NOMO-1 (cell line): ENCODE results near the gene UBP1.
"Not testable (repeated sequence)": the region's sequence is repeated elsewhere in the genome, so short reads cannot be mapped to it uniquely, and the experiment has no call there.

Experiments used
- DNase-seq, 2 experiments: peaks; one replicate each; lab custom pipeline; 2025; ENCODE audit not compliant: unreplicated experiment in 2 of 2; lab: John Stamatoyannopoulos, UW

The UBP1 gene, protein sequence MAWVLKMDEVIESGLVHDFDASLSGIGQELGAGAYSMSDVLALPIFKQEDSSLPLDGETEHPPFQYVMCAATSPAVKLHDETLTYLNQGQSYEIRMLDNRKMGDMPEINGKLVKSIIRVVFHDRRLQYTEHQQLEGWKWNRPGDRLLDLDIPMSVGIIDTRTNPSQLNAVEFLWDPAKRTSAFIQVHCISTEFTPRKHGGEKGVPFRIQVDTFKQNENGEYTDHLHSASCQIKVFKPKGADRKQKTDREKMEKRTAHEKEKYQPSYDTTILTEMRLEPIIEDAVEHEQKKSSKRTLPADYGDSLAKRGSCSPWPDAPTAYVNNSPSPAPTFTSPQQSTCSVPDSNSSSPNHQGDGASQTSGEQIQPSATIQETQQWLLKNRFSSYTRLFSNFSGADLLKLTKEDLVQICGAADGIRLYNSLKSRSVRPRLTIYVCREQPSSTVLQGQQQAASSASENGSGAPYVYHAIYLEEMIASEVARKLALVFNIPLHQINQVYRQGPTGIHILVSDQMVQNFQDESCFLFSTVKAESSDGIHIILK

DNA sequence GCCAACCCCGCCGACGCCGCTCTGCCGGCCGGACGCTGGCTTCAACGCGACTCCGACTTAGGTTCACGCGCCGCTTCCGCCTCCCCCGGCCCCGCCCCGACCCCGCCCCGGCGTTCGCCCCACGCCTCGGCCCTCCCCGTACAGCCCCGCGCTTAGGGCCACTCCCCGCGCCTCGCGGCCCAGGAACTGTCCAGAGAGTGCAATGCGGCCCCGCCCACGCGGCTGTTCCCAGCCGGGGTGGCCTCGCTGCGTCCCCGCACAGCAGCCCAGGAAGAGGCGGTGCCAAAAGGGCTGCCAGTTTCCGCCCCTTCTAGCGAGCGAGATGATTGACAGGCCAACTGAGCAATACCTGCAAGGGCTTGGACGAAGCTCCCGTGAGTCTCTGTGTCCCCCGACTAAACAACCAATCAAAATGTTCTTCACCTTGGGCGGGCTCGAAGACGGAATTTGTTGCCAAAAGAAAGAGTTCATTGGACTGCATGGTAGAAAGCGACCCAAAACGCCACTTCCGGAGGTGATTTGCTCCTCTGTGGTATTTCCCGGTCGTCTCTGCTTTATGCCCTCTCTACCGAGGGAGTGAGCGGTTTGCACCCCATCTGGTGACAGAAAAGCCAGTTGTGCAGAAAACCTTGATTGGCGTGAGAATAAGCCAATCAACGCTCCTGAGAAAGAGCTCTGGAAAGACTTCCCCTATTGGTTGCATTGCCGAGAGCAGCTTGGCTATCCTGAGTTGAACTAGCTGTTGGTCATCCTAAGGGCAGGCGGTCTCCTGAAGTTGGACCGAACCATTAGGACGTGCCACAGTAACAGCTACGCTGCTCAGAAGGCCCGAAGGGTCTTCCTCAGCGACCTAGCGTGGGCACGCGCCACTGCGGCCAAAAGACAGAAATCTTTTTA, at the start of gene UBP1:
Gene UBP1 (minus strand): TSS at position 78 of the 897 bp plus-strand sequence. CDS start 557 bp downstream, outside the sequence.
- peak; percentile 100 for DNase-seq

DNA sequence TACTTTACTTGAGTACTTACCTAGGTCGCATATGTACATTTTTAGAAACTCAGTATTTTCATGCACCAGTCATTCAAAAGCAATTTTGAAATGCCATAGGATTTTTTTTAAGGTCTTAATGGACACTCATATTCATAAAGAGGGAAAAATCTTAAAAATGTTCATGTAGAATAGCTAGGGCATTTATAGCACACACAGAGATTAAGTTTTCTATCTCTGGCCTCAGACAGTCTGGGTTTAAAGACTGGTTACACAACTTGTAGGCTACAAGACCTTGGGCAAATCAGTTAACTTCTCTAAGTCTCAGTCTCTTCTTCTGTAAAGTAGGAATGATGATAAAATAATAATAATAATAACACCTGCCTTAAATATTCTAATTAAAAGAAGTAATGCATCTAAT, 48.5 kb upstream of the UBP1 start:
- no peak for DNase-seq

DNA sequence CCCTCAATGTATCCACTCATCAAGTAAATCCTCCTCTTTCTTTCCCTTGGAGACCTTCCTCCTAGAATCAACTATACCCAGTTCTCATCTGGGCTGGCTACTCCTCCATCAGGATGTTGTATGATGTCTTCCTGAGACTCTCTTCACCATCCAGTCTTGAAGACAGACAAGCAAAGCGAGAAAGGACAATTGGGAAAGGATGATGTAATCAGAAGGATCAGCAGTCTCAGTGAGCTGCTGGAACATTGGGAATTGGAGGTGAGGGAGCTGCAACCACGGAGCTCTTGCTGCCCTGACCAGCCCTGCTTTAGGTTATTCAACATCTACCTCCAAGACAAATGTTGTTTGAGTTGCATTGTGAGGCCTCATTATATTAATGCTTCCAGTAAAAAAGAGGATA, 48.0 kb upstream of the UBP1 start:
- DNase-seq: no peak

DNA sequence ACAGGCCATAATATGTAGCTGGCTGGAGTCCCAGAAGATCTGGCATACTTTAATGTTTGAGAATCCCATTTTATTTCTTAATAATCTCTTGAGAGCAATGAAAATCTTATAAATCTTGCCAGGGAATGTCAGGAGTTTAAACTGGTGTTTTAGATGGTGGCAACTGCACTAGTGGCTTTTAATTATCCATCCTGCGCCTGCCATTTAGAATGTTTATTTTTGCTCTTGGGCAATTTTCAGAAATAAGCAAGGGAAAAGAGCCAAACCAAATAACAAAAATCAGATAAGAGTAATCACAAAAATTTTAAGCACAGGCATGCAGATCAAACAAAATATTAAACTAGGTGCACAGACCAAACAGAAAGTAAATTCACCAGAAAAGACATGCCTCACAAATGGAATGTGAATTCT, 41.9 kb upstream of the UBP1 start:
- no peak for DNase-seq

DNA sequence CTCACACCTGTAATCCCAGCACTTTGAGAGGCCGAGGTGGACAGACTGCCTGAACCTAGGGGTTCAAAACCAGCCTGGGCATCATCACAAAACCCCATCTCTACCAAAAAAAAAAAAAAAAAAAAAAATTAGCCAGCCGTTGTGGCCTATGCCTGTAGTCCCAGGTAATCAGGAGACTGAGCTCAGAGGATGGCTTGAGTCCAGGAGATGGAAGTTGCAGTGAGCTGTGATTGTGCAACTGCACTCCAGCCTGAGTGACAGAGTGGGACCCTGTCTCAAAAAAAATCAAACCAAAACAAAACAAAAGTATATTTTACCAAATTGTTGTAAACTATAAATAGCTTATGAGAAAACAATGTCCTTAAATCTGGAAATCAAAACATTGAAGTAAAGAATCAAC, 34.7 kb upstream of the UBP1 start:
- no peak for DNase-seq

DNA sequence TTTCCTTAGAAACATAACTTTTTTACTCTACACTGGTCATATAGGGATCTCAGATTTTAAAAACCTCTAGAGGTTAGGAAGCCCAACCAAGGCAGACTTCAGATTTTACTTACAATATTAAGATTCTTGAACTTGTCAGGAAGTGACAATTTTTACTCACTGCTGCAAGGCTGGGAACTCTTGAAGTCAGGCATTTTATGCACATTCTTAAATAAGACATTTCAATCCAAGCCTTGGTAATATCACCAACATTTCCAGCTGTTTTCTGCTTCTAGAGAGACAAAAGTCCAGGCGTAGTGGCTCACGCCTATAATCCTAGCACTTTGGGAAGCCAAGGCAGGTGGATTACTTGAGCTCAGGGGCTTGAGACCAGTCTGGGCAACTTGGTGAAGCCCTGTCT, 33.6 kb upstream of the UBP1 start:
- no peak for DNase-seq

DNA sequence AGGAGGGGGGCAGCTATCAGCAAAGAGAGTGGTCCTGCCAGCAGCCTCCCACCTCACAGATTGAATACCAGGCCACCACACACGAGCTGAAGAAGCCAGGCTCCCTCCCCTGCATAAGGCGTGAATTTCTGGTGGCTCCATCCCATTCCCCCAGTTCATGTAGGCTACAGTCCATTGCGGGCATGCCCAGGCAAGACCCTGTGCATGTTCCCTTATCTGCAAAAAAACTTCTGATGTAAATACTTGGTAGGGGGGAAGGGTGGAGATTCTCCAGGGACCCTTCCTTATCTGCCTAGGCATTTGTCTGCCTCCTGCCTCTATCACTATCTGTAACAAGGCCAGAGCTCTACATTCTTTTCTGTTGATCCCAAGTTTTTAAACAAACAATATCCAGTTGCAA, 27.6 kb upstream of the UBP1 start:
- DNase-seq: no peak

DNA sequence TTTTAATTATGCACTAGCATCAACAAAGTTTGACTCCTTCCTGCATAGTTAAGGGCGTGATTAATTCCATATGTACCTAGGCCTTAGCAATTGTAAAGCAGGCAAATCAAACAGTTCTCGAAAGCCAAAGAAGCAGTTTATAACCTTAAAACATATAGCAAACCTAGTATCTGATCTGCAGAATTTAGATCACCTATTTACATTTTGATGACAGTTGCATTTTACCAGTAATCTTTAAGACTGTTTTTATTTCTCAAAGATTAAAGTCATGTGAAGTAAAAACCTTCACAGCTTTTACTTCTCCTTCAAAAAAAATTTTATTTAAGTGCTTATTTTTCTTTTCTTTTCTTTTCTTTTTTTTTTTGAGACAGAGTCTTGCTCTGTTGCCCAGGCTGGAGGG, 20.9 kb upstream of the UBP1 start:
- no peak for DNase-seq

DNA sequence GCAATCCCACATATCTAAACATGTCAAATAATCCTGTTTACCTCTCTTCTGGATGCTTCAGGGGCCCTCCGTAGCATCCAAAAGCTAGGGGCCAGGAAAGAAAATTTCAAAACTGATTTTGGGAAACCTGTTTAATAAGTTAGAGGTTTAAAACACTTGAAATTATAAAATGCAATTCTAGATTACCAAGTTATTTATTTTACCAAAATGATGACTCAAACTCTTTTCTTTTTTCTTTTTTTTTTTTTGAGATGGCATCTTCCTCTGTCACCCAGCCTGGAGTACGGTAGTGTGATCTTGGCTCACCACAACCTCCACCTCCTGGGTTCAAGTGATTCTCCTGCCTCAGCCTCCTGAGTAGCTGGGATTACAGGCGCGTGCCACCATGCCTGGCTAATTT, 19.4 kb upstream of the UBP1 start:
- DNase-seq: not testable (repeated sequence)

DNA sequence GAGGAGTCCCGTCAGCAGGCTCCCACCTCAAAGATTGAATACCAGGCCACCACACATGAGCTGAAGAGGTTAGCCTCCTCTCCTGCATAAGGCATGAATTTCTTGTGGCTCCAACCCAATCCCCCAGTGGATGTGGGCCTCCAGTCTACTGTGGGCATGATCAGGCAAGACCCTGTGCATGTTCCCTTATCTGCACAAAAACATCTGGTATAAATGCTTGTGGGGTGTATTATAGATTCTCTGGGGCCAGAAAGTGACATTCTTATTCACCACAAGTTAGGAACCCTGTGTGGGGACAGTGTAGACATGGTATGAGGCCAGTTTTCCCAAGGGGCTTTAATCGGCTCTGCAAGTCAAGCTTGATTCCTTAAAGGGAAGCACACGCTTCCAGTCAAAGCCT, 18.2 kb upstream of the UBP1 start:
- DNase-seq: no peak

DNA sequence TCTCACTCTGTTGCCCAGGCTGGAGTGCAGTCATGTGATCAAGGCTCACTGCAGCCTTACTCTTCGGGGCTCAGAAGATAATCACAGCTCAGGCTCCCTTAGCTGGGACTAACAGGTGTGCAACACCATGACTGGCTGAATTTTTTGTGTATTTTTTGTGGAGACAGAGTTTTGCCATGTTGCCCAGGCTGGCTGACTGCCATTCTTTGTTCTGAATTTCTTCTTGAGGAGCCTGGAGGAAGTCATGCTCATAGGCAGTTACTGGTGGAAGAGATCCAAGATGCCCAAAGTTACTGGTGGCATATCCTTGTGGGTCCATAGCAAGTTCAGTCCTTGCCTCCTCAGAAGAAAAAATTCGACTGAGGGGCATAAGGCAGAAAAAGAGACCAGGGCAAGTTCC, 16.6 kb upstream of the UBP1 start:
- no peak for DNase-seq

DNA sequence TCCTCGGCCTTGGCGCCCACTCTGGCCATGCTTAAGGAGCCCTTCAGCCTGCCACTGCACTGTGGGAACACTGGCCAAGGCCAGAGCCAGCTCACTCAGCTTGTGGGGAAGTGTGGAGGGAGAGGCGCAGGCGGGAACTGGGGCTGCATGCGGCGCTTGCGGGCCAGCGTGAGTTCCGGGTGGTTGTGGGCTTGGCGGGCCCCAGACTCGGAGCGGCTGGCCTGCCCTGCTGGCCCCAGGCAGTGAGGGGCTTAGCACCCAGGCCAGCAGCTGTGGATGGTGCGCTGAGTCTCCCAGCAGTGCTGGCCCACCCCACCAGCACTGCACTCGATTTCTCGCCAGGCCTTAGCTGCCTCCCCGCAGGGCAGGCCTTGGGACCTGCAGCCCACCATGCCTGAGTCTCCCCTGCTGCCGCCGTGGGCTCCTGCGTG, 13.1 kb upstream of the UBP1 start:
- no peak for DNase-seq

DNA sequence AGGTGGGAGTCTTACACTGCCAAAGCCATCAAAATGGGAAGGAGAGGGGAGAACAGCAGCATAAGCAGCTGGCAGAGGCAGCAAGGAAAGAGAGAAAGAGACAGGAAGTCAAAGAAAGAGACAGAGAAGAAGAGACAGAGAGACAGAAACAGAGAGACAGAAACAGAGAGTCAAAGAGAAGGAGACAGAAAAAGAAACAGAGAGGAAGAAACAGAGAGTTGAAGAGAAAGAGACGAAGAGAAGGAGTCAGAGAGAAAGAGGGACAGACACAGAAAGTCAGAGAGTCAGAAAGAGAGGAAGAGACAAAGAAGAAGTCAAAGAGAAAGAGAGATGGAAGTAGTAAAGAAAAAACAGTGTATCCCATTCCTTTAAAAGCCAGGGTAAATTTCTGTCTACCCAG, 11.8 kb upstream of the UBP1 start:
- DNase-seq: not testable (repeated sequence)

DNA sequence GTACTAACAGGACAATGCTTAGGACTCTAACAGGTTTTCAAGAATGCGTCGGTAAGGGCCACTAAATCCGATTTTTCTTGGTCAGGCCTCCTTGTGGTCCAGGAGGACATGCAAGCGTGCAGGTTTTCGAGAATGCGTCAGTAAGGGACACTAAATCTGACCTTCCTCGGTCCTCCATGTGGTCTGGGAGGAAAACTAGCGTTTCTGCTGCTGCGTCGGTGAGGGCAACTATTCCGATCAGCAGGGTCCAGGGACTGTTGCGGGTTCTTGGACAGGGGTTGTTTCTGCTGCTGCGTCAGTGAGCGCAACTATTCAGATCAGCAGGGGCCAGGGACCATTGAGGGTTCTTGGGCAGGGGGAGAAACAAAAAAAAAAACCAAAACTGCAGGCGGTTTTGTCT, 7.8 kb upstream of the UBP1 start:
- DNase-seq: no peak

DNA sequence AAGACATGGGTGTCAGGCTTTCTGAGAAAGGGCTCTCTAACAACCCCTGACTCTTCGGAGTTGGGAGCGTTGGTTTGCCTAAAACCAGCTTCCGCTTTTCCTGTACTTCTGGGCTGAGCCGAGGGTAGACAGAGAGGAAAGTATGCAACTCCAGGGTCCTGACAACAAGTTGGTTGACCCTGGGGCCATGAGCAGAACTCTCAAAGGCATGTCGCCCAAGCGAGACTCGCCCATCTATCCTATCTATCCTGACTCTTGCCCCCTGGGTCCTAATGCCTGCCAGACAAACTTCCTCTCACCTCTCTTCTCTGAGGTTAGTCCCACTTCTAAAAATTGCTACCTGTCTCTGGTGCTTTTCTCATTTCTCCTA, 7.0 kb upstream of the UBP1 start:
- DNase-seq: not testable (repeated sequence)

DNA sequence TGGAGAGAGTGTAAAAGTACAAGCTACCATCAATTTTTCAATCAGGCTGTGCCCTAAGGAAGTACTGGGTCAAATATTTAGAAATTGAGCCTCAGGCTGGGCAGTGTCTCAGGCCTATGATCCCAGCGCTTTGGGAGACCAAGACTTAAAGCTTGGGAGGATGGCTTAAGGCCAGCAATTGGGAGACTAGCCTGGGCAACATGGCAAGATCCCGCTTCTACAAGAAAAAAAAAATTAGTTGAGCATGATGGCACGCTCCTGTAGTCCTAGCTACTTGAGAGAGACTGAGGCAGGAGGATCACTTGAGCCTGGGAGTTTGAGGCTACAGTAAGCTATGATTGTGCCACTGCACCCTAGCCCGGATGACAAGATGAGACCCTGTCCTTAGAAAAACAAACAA, 2.0 kb upstream of the UBP1 start:
- no peak for DNase-seq

DNA sequence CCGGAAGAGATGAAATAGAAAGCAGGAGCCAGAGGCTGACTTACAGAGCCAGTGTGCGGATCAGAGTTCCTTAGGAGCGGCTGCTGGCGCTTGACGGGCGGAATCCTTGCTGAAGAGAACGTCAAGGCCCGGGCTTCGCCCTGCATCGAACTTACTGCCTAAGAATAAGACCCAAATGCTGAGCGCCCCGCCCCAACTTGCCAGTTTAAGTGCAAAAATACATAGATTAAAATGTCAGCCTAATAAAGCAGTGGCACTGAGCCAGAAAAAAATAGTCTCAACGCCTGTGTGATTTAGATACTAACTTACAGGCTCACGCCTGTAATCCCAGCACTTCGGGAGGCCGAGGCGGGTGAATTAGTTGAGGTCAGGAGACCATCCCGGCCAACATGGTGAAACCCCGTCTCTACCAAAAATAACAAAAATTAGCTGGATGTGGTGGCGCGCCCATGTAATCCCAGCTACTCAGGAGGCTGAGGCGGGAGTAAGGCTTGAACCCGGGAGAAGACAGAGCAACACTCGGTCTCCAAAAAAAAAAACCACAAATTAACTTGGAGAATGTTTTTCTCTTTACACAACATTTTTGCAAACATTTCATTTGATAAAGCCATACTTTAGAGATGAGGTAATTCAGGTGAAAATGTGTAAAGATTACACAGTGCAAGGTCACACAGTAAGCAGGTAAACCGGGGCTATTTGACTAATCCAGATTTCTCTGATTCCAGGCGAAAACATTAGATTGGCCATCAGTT, 1.2 kb upstream of the UBP1 start:
- DNase-seq: no peak

DNA sequence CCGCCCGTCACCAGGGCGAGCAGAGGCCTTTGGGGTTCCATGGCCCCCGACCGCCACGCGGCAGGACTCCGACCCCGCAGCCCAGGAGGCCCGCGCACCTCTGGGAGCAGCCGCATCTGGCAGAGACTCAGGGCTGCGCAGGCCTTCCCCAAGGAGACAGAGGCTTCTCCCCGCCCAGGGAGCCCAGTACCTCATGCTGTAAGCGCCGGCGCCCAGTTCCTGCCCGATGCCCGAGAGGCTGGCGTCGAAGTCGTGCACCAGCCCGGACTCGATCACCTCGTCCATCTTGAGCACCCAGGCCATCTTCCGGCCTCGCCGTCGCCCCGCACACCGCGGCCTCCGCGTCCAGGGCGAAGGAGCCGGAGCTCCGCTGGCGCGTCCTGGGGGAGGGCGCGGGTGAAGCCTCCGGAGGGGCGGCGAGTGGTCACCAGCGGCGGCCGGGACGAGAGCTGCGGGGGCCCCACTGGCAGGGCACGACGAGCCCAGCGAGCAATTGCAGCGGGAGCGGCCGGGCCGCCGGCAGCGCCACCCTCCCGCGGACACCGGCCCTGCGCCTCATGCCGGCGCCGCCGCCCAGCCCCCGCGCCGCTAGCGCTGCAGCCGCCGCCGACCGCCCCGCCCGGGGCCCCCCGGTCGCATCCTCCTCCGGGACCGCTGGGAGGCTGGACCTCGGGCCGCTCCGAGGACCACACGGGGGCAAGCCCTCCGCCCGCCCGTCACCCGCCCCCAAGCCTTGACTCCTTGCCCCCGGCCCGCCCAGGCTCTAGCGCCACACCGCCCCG, 468 bp downstream of the UBP1 start:
- peak; percentile 42 to 77 for DNase-seq

DNA sequence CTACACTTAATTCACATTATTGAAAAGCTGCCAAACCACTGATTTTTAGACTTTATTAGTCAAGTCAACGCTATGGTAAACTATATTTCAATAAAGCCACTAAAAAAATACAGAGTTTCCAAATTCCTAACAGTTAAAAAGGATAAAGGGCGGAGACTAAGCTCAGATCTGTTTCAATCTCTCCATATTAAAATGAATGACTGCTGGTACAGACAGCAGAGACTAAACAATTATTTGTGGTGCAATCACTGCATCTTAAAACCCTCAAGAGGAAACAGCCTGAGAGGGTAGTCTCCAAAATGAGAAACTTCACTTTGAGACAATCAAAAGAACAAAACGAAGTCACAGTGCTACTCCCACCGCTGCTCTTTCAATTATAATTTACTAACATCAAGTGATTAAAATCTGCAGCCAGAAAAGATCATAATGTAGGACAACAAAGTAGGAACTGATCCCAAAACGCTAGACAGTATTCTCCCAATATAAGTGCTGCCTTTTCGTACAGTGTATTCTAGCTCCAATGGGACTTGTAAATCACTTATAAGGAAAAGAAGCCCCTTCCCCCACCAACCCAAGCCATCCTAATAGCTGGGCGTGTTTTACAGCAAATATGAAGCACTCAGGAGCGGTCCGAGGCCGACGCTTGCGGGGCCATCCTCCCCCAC, 1.2 kb downstream of the UBP1 start:
- DNase-seq: peak in 1 of 2 experiments; percentile 74

DNA sequence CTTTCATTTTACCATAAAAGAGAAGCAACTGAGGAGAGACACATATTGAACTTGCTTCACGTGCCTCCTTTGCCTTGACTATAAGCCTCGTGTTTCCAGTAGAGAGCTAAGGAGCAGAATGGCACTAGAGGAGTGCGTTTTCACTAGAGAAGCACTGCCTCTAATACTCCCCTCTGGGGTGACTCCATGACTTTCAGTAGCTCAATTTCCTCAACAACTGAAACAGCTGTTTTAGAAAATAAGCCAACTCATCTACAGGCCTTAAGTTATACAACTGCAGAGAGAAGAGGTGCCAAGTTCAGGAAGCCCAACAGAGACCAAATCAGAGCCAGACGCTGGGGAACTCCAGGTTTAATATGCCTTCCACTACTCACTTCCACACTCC, 1.9 kb downstream of the UBP1 start:
- DNase-seq: peak in 1 of 2 experiments; percentile 30
